B cell (primary cell): ENCODE data around the gene CBX1.
A peak's percentile ranks its signal among the peaks of the same experiment; 100 is the strongest.

Source experiments
- EZH2 ChIP-seq: IDR thresholded peaks from 2 replicates; pipeline ENCODE4 v1.6.1; 2012; ENCODE audit warnings: borderline replicate concordance, low read depth, mild to moderate bottlenecking, moderate library complexity, low read length; ENCODE audit not compliant: insufficient read depth, poor library complexity, severe bottlenecking
- TF ChIP-seq, protein P1 (sequence below): fragments of 200-600 bp; IDR thresholded peaks from one replicate; pipeline ENCODE4 v1.8.0; 2022; ENCODE audit warnings: antibody characterized with exemption, mild to moderate bottlenecking

DNA sequence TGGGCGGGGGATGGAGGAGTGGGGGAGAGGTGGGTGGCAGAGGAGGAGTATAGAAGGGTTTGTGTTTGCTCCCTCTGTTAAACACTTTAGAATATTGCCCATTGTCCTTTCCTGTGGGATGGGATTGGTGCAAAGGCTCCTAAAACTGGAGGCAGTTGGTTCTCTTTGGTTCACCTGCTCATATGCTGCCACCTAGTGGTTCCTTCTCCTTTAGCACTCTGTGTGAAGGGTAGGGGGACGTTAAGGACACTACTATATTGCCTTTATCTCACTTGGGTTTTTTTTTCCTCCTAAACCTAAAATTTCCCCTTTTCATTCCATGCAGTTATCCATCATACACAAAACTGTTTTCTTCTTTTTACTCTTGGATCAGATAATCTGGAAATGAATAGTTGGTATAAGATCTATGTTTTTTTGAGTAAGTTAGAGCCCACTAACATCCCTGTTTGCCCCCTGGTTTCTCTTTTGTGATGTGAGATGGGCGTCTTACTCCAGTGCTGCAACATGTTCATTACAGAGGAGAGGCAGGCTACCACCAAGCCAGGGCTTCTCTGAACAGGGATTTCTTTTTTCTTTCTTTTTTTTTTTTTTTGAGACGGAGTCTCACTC lies 30.0 kb upstream of the CBX1 start:
- TF ChIP-seq, protein P1, sequence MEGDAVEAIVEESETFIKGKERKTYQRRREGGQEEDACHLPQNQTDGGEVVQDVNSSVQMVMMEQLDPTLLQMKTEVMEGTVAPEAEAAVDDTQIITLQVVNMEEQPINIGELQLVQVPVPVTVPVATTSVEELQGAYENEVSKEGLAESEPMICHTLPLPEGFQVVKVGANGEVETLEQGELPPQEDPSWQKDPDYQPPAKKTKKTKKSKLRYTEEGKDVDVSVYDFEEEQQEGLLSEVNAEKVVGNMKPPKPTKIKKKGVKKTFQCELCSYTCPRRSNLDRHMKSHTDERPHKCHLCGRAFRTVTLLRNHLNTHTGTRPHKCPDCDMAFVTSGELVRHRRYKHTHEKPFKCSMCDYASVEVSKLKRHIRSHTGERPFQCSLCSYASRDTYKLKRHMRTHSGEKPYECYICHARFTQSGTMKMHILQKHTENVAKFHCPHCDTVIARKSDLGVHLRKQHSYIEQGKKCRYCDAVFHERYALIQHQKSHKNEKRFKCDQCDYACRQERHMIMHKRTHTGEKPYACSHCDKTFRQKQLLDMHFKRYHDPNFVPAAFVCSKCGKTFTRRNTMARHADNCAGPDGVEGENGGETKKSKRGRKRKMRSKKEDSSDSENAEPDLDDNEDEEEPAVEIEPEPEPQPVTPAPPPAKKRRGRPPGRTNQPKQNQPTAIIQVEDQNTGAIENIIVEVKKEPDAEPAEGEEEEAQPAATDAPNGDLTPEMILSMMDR, result peak; percentile 90
- TF ChIP-seq EZH2, result no peak
